Karpas-422 (cell line): ENCODE results near the gene OPA1. TPM values are rescaled to one million over a fixed set of nuclear protein-coding genes. Genes with fewer than 3 reads are reported as not detected.
A peak's percentile ranks its signal among the peaks of the same experiment; 100 is the strongest.

Experiments used
- DNase-seq: peaks from one replicate; pipeline ENCODE4 v3.0.0-alpha.2; 2015
- H2AFZ ChIP-seq: fragments of 200-600 bp; sonication (generic); 2 replicates; pipeline ENCODE4 v1.6.1; 2014; ENCODE audit warnings: antibody characterized with exemption, low read length, mixed read lengths
- H3K27ac ChIP-seq: fragments of 200-600 bp; sonication (generic); 2 replicates; pipeline ENCODE4 v1.5.1; 2014; ENCODE audit warnings: mild to moderate bottlenecking, low read length, moderate library complexity
- H3K27me3 ChIP-seq: fragments of 200-600 bp; sonication (generic); 2 replicates; pipeline ENCODE4 v1.6.1; 2014; ENCODE audit warnings: low read length, mixed read lengths
- H3K36me3 ChIP-seq: fragments of 200-600 bp; sonication (generic); 2 replicates; pipeline ENCODE4 v1.6.1; 2014; ENCODE audit warnings: low read length, mixed read lengths; ENCODE audit not compliant: insufficient read depth
- H3K4me1 ChIP-seq: fragments of 200-600 bp; sonication (generic); 2 replicates; pipeline ENCODE4 v1.6.1; 2014; ENCODE audit warnings: mild to moderate bottlenecking, low read length, mixed read lengths
- H3K4me2 ChIP-seq: fragments of 200-600 bp; sonication (generic); 2 replicates; pipeline ENCODE4 v1.6.1; 2014; ENCODE audit warnings: low read length, low read depth, mild to moderate bottlenecking; ENCODE audit not compliant: poor library complexity, severe bottlenecking
- H3K4me3 ChIP-seq: fragments of 200-600 bp; sonication (generic); 2 replicates; pipeline ENCODE4 v1.5.1; 2014; ENCODE audit warnings: mild to moderate bottlenecking, antibody characterized with exemption, low read length, mixed read lengths
- H3K79me2 ChIP-seq: fragments of 200-600 bp; sonication (generic); 2 replicates; pipeline ENCODE4 v1.6.1; 2014; ENCODE audit warnings: mild to moderate bottlenecking, low read length, mixed read lengths
- H3K9ac ChIP-seq: fragments of 200-600 bp; sonication (generic); 2 replicates; pipeline ENCODE4 v1.6.0; 2014; ENCODE audit warnings: low read length
- H3K9me2 ChIP-seq: fragments of 200-600 bp; sonication (generic), shearing (Covaris generic); replicated peaks from 2 replicates; pipeline ENCODE4 v1.6.0; 2014; ENCODE audit warnings: mild to moderate bottlenecking, low read length, moderate library complexity; ENCODE audit not compliant: insufficient read depth
- H3K9me3 ChIP-seq: fragments of 300-700, 200-600 bp; sonication (generic); 2 replicates; pipeline ENCODE4 v1.6.1; 2014; ENCODE audit warnings: low read length, mixed read lengths
- H4K20me1 ChIP-seq: fragments of 200-600 bp; sonication (generic); 2 replicates; pipeline ENCODE4 v1.6.1; 2014; ENCODE audit warnings: mild to moderate bottlenecking, antibody characterized with exemption, low read length, low read depth; ENCODE audit not compliant: insufficient read depth
- total RNA-seq: library from RNA; depleted of rRNA; stranded (reverse); fragments of >200 nt; shearing (Covaris generic); gene quantifications from 2 replicates; pipeline ENCODE4 v1.2.3, GENCODE V29; 2014; ENCODE audit warnings: low replicate concordance

The OPA1 gene
- total RNA-seq, 1 experiment from 2014 or later = 127 TPM

- H3K36me3 ChIP-seq = no peaks in the 10 kb centered on the region
- H2AFZ ChIP-seq = peak within 1 kb of the TSS; percentile 41
- H3K4me2 ChIP-seq = peak within 1 kb of the TSS; percentile 70
- H3K27ac ChIP-seq = peak within 1 kb of the TSS; percentile 96
- no peaks in the 10 kb centered on the region for H3K9me2 ChIP-seq
- peak within 1 kb of the TSS; percentile 18 for H3K4me3 ChIP-seq
- H3K79me2 ChIP-seq = no peaks in the 10 kb centered on the region
- peaks cover 75% of the 10 kb centered on the region for H3K4me1 ChIP-seq
- H3K9ac ChIP-seq = peak within 1 kb of the TSS; percentile 15; the same call in 1 of the 2 replicates
- no peaks in the 10 kb centered on the region for H4K20me1 ChIP-seq
- no peak for DNase-seq
- H3K27me3 ChIP-seq = no peaks in the 10 kb centered on the region
- no peaks in the 10 kb centered on the region for H3K9me3 ChIP-seq
Measured at GRCh38 chr3:193554811-193555210, 38.2 kb upstream of the OPA1 start, which contains the start of gene ATP13A4. ATP13A4 (minus strand) TSS chr3:193554895; CDS start chr3:193554799, 96 bp downstream.

GRCh38 chr3:193556841-193557240, 36.2 kb upstream of the OPA1 start:
- H3K9ac ChIP-seq = peak overlapping the region; percentile 52
- H3K27ac ChIP-seq = peak overlapping the region; percentile 96
- H3K9me2 ChIP-seq = no peaks in the 10 kb centered on the region

GRCh38 chr3:193559100-193559499, 33.9 kb upstream of the OPA1 start:
- no peaks in the 10 kb centered on the region for H3K79me2 ChIP-seq
- H3K4me3 ChIP-seq = peak overlapping the region; percentile 39

More at GRCh38 chr3:193556841-193557240, 36.2 kb upstream of the OPA1 start:
- no peaks in the 10 kb centered on the region for H3K9me3 ChIP-seq
- H3K79me2 ChIP-seq = no peaks in the 10 kb centered on the region
- no peak overlapping the region; the same call in 1 of the 2 replicates for H2AFZ ChIP-seq
- no peak for DNase-seq
- H3K27me3 ChIP-seq = no peaks in the 10 kb centered on the region
- H3K4me1 ChIP-seq = peaks cover 95% of the 10 kb centered on the region
- H3K4me3 ChIP-seq = peak overlapping the region; percentile 50
- peak overlapping the region; percentile 70 for H3K4me2 ChIP-seq
- H3K36me3 ChIP-seq = no peaks in the 10 kb centered on the region
- H4K20me1 ChIP-seq = no peaks in the 10 kb centered on the region

DNA sequence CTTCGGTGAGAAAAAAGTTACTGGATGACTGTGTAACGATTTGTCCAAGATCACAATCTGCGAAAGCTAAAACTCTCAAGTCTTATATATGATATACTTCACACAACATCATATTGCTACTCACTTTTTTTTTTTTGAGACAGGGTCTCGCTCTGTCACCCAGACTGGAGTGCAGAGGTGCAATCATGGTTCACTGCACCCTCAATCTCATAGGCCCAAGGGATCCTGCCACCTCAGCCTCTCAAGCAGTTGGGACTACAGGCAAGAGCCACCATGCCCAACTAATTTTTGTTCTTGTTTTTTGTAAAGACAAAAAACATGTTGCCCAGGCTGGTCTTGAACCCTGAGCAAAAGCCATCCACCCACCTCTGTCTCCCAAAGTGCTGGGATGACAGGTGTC, 32.9 kb upstream of the OPA1 start:
- peaks cover 86% of the 10 kb centered on the region for H3K4me1 ChIP-seq
- peak overlapping the region; percentile 56 for H3K9ac ChIP-seq
- no peaks in the 10 kb centered on the region for H3K36me3 ChIP-seq
- peak overlapping the region; percentile 70 for H3K4me2 ChIP-seq
- no peak overlapping the region for H2AFZ ChIP-seq
- H4K20me1 ChIP-seq = no peaks in the 10 kb centered on the region
- H3K9me3 ChIP-seq = no peaks in the 10 kb centered on the region
- no peaks in the 10 kb centered on the region for H3K27me3 ChIP-seq
- no peaks in the 10 kb centered on the region for H3K79me2 ChIP-seq
- peak overlapping the region; percentile 39 for H3K4me3 ChIP-seq
- H3K9me2 ChIP-seq = no peaks in the 10 kb centered on the region
- DNase-seq = peak; percentile 91
- H3K27ac ChIP-seq = peak overlapping the region; percentile 96

More at GRCh38 chr3:193559100-193559499, 33.9 kb upstream of the OPA1 start:
- peak; percentile 65 for DNase-seq
- H3K4me2 ChIP-seq = peak overlapping the region; percentile 70
- H3K27me3 ChIP-seq = no peaks in the 10 kb centered on the region
- H3K9me3 ChIP-seq = no peaks in the 10 kb centered on the region
- no peaks in the 10 kb centered on the region for H3K36me3 ChIP-seq
- no peaks in the 10 kb centered on the region for H4K20me1 ChIP-seq
- peaks cover 96% of the 10 kb centered on the region for H3K4me1 ChIP-seq
- H3K9me2 ChIP-seq = no peaks in the 10 kb centered on the region
- H2AFZ ChIP-seq = no peak overlapping the region
- H3K9ac ChIP-seq = peak overlapping the region; percentile 56
- peak overlapping the region; percentile 96 for H3K27ac ChIP-seq

DNA sequence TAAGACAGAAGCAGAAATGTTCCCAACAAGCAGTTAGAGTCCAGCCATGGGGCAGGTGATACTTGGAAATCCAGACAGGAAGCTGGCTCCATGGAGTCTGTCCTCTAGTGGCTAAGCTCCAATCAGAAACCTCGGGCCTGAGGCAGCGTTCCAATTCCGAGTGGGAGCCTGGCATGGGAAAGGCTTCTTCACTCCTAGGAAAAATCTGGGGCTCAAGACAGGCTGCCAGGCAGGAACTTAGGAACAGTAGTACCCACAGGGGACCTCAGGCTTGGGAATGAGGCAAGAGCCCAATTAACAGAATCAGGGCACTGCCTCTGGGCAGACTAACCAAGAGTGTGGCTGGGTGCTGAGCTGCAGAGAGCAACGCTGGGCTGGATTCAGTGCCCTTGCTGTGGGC, 32.1 kb upstream of the OPA1 start:
- Histone ChIP-seq H3K79me2 (no peaks in the 10 kb centered on the region), H3K4me2 (peak overlapping the region; percentile 70), H3K4me3 (peak overlapping the region; percentile 39; the same call in 1 of the 2 replicates), H3K27ac (peak overlapping the region; percentile 96), H3K9me3 (no peaks in the 10 kb centered on the region), H4K20me1 (no peaks in the 10 kb centered on the region), H3K4me1 (peaks cover 78% of the 10 kb centered on the region), H3K36me3 (no peaks in the 10 kb centered on the region), H3K9me2 (no peaks in the 10 kb centered on the region), H2AFZ (no peak overlapping the region), H3K9ac (peak overlapping the region; percentile 56), H3K27me3 (no peaks in the 10 kb centered on the region)
- DNase-seq = no peak

DNA sequence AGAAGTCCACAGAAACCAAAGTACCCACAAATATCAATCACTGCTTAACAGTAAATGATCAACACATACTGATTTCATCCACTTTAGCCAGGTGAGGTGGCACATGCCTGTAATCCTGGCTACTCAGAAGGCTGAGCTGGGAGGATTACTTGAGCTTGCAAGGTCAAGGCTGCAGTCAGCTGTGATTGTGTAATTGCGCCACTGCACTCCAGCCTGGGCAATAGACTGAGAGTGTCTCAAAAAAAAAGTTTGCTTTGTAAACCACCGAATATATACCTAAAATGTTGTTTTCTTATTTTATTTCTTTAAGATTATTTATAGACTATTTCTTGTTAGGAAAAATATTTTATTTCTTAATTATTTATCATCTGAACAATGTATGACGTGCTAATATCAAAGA, 29.6 kb upstream of the OPA1 start:
- Histone ChIP-seq H3K9ac (0 out of 2 replicates have a peak overlapping the region, but pooled peaks have one; percentile 2), H3K4me2 (peak overlapping the region; percentile 0), H3K4me1 (peaks cover 66% of the 10 kb centered on the region), H3K36me3 (no peaks in the 10 kb centered on the region), H3K79me2 (no peaks in the 10 kb centered on the region), H3K4me3 (no peak overlapping the region), H4K20me1 (no peaks in the 10 kb centered on the region), H3K9me2 (no peaks in the 10 kb centered on the region), H3K27me3 (no peaks in the 10 kb centered on the region), H3K27ac (peak overlapping the region; percentile 57), H3K9me3 (no peaks in the 10 kb centered on the region), H2AFZ (peak overlapping the region; percentile 59)
- no peak for DNase-seq

DNA sequence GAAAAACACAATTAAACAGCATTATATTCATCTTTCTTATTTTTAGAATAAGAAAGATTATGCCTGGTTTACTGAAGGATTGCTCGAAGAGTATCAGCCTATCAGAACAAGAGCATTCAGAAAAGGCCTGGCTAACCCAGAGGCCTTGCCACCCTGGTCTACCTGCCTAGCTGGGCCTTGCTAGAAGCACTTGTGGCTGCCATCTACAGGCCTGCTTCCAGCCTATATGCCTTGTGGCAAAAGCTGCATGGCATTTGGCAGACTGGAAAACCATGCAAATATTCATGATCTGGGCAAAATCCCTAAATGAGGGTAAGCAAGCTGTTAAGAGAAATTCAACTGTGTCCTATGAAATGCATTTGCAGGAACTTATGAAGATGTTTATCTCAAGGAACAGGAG, 29.0 kb upstream of the OPA1 start:
- H3K79me2 ChIP-seq = no peaks in the 10 kb centered on the region
- no peaks in the 10 kb centered on the region for H3K36me3 ChIP-seq
- H4K20me1 ChIP-seq = no peaks in the 10 kb centered on the region
- H3K4me1 ChIP-seq = peaks cover 60% of the 10 kb centered on the region
- peak overlapping the region; percentile 9; the same call in 1 of the 2 replicates for H2AFZ ChIP-seq
- no peaks in the 10 kb centered on the region for H3K9me2 ChIP-seq
- H3K4me2 ChIP-seq = no peak overlapping the region
- H3K9ac ChIP-seq = no peak overlapping the region
- DNase-seq = peak; percentile 79
- H3K27me3 ChIP-seq = no peaks in the 10 kb centered on the region
- no peaks in the 10 kb centered on the region for H3K9me3 ChIP-seq
- peak overlapping the region; percentile 57 for H3K27ac ChIP-seq
- no peak overlapping the region for H3K4me3 ChIP-seq

- H3K79me2 ChIP-seq = no peaks in the 10 kb centered on the region
- no peaks in the 10 kb centered on the region for H3K9me3 ChIP-seq
- DNase-seq = no peak
- H3K4me3 ChIP-seq = no peak overlapping the region
- H3K4me2 ChIP-seq = no peak overlapping the region
- no peak overlapping the region for H2AFZ ChIP-seq
- no peak overlapping the region for H3K9ac ChIP-seq
- H3K27ac ChIP-seq = no peak overlapping the region
- no peaks in the 10 kb centered on the region for H3K27me3 ChIP-seq
- H3K4me1 ChIP-seq = peaks cover 21% of the 10 kb centered on the region
- no peaks in the 10 kb centered on the region for H3K36me3 ChIP-seq
- no peaks in the 10 kb centered on the region for H4K20me1 ChIP-seq
- no peaks in the 10 kb centered on the region for H3K9me2 ChIP-seq
Measured at GRCh38 chr3:193569119-193569518, 23.9 kb upstream of the OPA1 start.
